GM12891 (cell line): ENCODE data around the gene SCN4B.

Source experiments
- DNase-seq: peaks from one replicate; pipeline ENCODE4 v3.0.0; 2011; ENCODE audit warnings: low spot score; ENCODE audit not compliant: insufficient read length
- FAIRE-seq: peaks from 2 replicates; lab custom pipeline; 2011; peaks lifted over from hg19 to GRCh38; lab: Jason Lieb, UNC
- PAX5 ChIP-seq: IDR thresholded peaks from 2 replicates; pipeline ENCODE4 v1.6.1; 2011; ENCODE audit warnings: low read length, moderate library complexity, mild to moderate bottlenecking; ENCODE audit not compliant: insufficient read depth, severe bottlenecking
- POLR2A ChIP-seq: IDR thresholded peaks from 2 replicates; pipeline ENCODE4 v1.6.1; 2011; ENCODE audit warnings: low read depth, low read length, control low read depth
- POLR2AphosphoS5 ChIP-seq: IDR thresholded peaks from 2 replicates; pipeline ENCODE4 v1.6.1; 2011; ENCODE audit warnings: low read depth, low read length, control low read depth
- POU2F2 ChIP-seq: IDR thresholded peaks from 2 replicates; pipeline ENCODE4 v1.6.1; 2011; ENCODE audit warnings: low read depth, mild to moderate bottlenecking, control low read depth, low read length, moderate library complexity
- SPI1 ChIP-seq: IDR thresholded peaks from 2 replicates; pipeline ENCODE4 v1.6.1; 2011; ENCODE audit warnings: low read depth, low read length, control low read depth
- TAF1 ChIP-seq: IDR thresholded peaks from 2 replicates; pipeline ENCODE4 v1.6.1; 2011; ENCODE audit warnings: low read depth, low read length, control low read depth

The SCN4B gene

GRCh38 chr11:118129471-118130172 lies 23.0 kb downstream of the SCN4B start:
- no peak for TF ChIP-seq TAF1
- no peak for TF ChIP-seq SPI1
- TF ChIP-seq POLR2A = no peak
- no peak for TF ChIP-seq POU2F2
- no peak for TF ChIP-seq POLR2AphosphoS5
- no peak for TF ChIP-seq PAX5
- FAIRE-seq (no peak), DNase-seq (no peak)

- TF ChIP-seq POLR2AphosphoS5 (no peak), POU2F2 (no peak), SPI1 (no peak)
- DNase-seq (no peak), FAIRE-seq (no peak)
Measured at GRCh38 chr11:118128721-118129470, 23.7 kb downstream of the SCN4B start.

DNA sequence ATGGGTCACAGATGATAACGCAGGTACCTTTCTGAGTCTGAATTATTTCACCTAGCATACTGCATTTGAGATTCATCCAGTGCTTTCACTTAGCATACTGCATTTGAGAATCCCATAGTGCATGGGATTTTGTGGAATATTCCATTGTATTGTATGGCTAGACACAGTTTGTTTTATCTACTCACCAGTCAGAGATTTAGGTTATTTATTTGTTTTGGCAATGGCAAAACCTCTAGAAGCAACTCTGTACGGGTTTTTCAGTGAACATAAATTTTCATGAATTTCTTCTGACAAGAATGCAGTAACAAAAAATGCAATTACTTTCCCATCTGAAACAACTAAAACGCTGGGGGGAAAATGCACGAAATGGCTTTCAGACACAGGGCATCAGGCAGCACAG lies 24.3 kb downstream of the SCN4B start:
- no peak for FAIRE-seq
- DNase-seq = no peak
- no peak for TF ChIP-seq TAF1
- no peak for TF ChIP-seq POLR2A
- TF ChIP-seq PAX5 = no peak
- TF ChIP-seq POU2F2 = no peak
- no peak for TF ChIP-seq SPI1
- TF ChIP-seq POLR2AphosphoS5 = no peak

DNA sequence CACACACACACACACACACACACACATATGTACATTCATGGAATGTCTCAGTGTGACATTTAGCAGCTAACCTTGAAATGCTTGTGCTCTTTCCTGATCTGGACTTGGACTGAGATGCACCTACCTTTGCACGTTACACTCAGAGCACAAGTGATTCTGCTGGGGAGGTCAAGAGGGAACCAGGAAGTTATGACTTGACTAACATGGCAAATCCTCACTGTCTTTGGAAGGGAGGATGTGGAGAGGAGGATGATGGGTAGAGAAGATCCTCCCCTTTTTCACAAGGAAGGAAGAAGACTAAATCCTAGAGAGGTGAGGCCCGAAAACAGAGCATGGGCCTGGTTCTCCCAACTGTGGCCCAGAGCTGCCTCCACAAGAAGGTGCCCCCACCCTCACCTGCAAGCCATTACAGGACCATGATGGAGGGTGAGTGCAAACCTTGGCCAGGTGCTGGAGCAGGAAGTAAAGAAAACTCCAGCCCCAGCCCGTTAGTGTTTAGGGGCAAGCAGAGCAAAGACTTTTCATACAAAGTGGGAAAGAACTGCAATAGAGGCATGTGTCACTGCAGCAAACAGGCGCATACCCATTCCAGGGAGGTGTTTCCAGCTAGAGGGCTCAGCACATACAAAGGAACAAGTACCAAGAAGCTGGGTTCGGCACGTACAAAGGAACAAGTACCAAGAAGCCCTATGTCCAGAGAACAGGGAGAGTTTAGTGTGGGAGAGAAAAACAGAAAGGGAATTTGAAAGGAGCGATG lies 26.4 kb downstream of the SCN4B start:
- no peak for DNase-seq
- TF ChIP-seq POU2F2 (peak; percentile 41; the same call in 1 of the 2 replicates), PAX5 (no peak), TAF1 (no peak), SPI1 (no peak), POLR2A (peak; percentile 77), POLR2AphosphoS5 (peak; percentile 63; the same call in 1 of the 2 replicates)
- FAIRE-seq = peak; percentile 5

- FAIRE-seq = no peak
- DNase-seq = no peak
- TF ChIP-seq POLR2A (no peak), POU2F2 (no peak), POLR2AphosphoS5 (no peak), SPI1 (no peak), PAX5 (no peak), TAF1 (no peak)
Measured at GRCh38 chr11:118124929-118125535, 27.6 kb downstream of the SCN4B start.

GRCh38 chr11:118120793-118121192 lies 31.8 kb downstream of the SCN4B start:
- FAIRE-seq = no peak

DNA sequence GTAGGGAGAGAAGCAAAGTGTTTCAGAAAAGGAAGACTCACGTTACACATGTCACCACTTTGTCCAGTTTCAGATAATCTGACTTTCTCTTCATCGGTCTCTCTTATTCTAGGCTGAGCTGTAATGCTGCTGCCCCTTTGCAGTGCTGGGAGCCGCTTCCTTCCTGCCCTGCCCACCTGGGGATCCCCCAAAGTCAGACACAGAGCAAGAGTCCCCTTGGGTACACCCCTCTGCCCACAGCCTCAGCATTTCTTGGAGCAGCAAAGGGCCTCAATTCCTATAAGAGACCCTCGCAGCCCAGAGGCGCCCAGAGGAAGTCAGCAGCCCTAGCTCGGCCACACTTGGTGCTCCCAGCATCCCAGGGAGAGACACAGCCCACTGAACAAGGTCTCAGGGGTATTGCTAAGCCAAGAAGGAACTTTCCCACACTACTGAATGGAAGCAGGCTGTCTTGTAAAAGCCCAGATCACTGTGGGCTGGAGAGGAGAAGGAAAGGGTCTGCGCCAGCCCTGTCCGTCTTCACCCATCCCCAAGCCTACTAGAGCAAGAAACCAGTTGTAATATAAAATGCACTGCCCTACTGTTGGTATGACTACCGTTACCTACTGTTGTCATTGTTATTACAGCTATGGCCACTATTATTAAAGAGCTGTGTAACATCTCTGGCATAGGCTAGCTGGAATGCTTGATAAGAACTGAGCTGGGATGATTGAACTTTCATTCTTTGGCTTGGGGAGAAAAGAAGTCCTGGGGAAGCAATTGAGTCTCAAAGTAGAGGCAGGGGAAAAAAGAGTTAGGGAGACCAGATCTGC lies 34.6 kb downstream of the SCN4B start:
- TF ChIP-seq SPI1 (no peak), TAF1 (no peak), POLR2A (no peak), POLR2AphosphoS5 (no peak), POU2F2 (no peak), PAX5 (no peak)
- no peak for DNase-seq
- no peak for FAIRE-seq

More at GRCh38 chr11:118120793-118121192, 31.8 kb downstream of the SCN4B start:
- DNase-seq = no peak
- no peak for TF ChIP-seq SPI1
- TF ChIP-seq POU2F2 = no peak
- no peak for TF ChIP-seq POLR2A
- TF ChIP-seq POLR2AphosphoS5 = no peak
- TF ChIP-seq PAX5 = no peak
- no peak for TF ChIP-seq TAF1

GRCh38 chr11:118115048-118115447 lies 37.6 kb downstream of the SCN4B start:
- DNase-seq (no peak), FAIRE-seq (no peak)
- TF ChIP-seq POU2F2 = no peak
- no peak for TF ChIP-seq SPI1
- no peak for TF ChIP-seq POLR2A
- no peak for TF ChIP-seq PAX5
- TF ChIP-seq TAF1 = no peak
- no peak for TF ChIP-seq POLR2AphosphoS5

DNA sequence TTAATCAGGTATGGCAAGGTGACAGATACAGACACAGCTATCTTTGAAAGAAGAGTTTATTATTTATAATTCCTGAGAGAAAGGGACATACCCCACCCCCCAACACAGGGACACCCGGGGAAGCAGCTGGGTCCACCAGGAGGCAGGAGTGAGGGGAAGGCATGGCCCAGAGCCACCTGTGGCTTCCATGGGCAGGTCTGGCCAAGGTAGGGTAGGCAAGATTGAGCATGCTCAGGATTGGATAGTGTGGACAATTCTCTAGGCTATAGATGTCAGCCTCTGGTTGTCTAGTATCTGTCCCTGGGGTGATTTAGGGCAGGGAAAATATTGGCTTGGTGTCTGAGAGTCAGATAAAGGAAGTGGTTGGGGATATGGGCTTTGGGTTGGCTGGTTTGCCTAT lies 38.4 kb downstream of the SCN4B start:
- TF ChIP-seq TAF1 (no peak), POLR2AphosphoS5 (no peak), SPI1 (no peak), POU2F2 (no peak), POLR2A (no peak), PAX5 (no peak)
- no peak for FAIRE-seq

More for the DNA sequence above, 38.4 kb downstream of the SCN4B start:
- DNase-seq = no peak
